Erythroblast (primary cell): Measurements from ENCODE around the gene TULP1.

ENCODE experiments used
- GATA1 ChIP-seq: IDR thresholded peaks from 2 replicates; pipeline ENCODE4 v1.6.1; 2011; ENCODE audit warnings: low read depth, mild to moderate bottlenecking, control low read depth, low read length, moderate library complexity
- POLR2A ChIP-seq: IDR thresholded peaks from 2 replicates; pipeline ENCODE4 v1.6.1; 2011; ENCODE audit warnings: mild to moderate bottlenecking, low read length

DNA sequence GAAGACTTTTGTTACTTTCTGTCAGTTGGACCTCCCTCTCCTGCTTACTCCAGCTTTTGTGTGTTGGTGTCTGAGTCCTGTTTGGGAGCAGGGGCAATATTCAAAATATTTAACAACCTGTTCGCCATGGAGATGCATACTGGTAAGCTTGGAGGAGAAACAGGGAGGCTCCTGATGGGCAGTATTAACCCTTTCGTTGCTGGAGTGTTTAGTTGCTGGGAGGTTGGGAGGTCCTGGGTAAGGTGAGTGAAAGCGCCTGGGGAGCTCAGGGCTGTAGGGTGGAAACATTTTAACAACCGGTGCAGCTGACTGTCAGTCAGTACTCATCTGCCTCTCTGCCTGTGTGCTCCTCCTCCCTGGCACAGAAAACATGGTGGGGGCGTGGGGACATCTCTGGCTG, 4.2 kb downstream of the TULP1 start:
- no peak for TF ChIP-seq POLR2A
- TF ChIP-seq GATA1 = no peak
